Caco-2 (cell line): ENCODE results near the gene CELA2B. TPM values are rescaled to one million over a fixed set of nuclear protein-coding genes. Genes with fewer than 3 reads are reported as not detected.

Experiments
- BruUV-seq: library from RNA; stranded (reverse); fragments of 400-500 nt; replicated peaks from 2 replicates; lab custom pipeline; 2021; lab: Mats Ljungman, UMichigan
- CTCF ChIA-PET: fragments of 300-600 bp; sonication (Branson Sonifier 250); formaldehyde crosslinking; loops from one replicate; lab custom pipeline; 2022; ENCODE audit warnings: antibody characterized with exemption; lab: Charles Lee
- POLR2A ChIA-PET: fragments of 300-600 bp; sonication (Branson Sonifier 250); formaldehyde crosslinking; loops from one replicate; lab custom pipeline; 2022; ENCODE audit warnings: antibody characterized with exemption; lab: Charles Lee
- DNase-seq, 2 experiments: peaks; one replicate each; pipeline versions ENCODE4 v3.0.0 to v3.0.0-alpha.2; 2020 to 2022
- H3K27me3 ChIP-seq: replicated peaks from 2 replicates; pipeline ENCODE4 v1.6.0; 2011; ENCODE audit warnings: low read length; ENCODE audit not compliant: control insufficient read depth, insufficient read depth
- H3K36me3 ChIP-seq: 2 replicates; pipeline ENCODE4 v1.5.1; 2011; ENCODE audit warnings: low read length; ENCODE audit not compliant: control insufficient read depth, insufficient read depth
- H3K4me1 ChIP-seq: fragments of 250-450 bp; sonication (Bioruptor Pico); 2 replicates; pipeline ENCODE4 v1.5.1; 2020; ENCODE audit warnings: mild to moderate bottlenecking
- H3K4me3 ChIP-seq: 2 replicates; pipeline ENCODE4 v1.5.1; 2011; ENCODE audit warnings: low read depth, mild to moderate bottlenecking, control low read depth, low read length
- H3K9me3 ChIP-seq: fragments of 250-450 bp; sonication (Bioruptor Pico); 2 replicates; pipeline ENCODE4 v1.5.1; 2020; ENCODE audit warnings: mild to moderate bottlenecking, moderate library complexity
- H3K27ac Mint-ChIP-seq: one replicate; pipeline ENCODE4 v1.8.0; 2022; ENCODE audit warnings: mixed read lengths; ENCODE audit not compliant: unreplicated experiment
- H3K27me3 Mint-ChIP-seq: one replicate; pipeline ENCODE4 v1.8.0; 2022; ENCODE audit warnings: mixed read lengths; ENCODE audit not compliant: insufficient read depth, unreplicated experiment
- H3K36me3 Mint-ChIP-seq: one replicate; pipeline ENCODE4 v1.8.0; 2022; ENCODE audit warnings: mild to moderate bottlenecking, mixed read lengths; ENCODE audit not compliant: insufficient read depth, unreplicated experiment
- H3K4me1 Mint-ChIP-seq: one replicate; pipeline ENCODE4 v1.8.0; 2022; ENCODE audit warnings: low read depth, mixed read lengths; ENCODE audit not compliant: unreplicated experiment
- H3K4me3 Mint-ChIP-seq: one replicate; pipeline ENCODE4 v1.8.0; 2022; ENCODE audit warnings: mild to moderate bottlenecking, moderate library complexity, mixed read lengths; ENCODE audit not compliant: unreplicated experiment
- H3K9me3 Mint-ChIP-seq: one replicate; pipeline ENCODE4 v1.8.0; 2022; ENCODE audit warnings: mixed read lengths; ENCODE audit not compliant: unreplicated experiment
- intact Hi-C: fragments of 100-400 bp; cut with micrococcal nuclease; formaldehyde crosslinking; loops from one replicate; pipeline ENCODE4 v1.10.0; 2022; ENCODE audit not compliant: unreplicated experiment
- total RNA-seq: library from RNA; stranded (reverse); gene quantifications from 2 replicates; pipeline ENCODE4 v1.2.3, GENCODE V29; 2022
- TF ChIP-seq, protein P1 (sequence below), 2 experiments: fragments of 200-600 bp in 1 of 2; IDR thresholded peaks; 1 replicate in 1 of 2; 2 replicates in 1 of 2; pipeline versions ENCODE4 v1.5.1 to v1.8.0; 2011 to 2022; ENCODE audit warnings: antibody characterized with exemption in 1 of 2, control low read depth in 1 of 2, inconsistent platforms in 1 of 2, low read depth in 1 of 2, low read length in 1 of 2, mild to moderate bottlenecking in 1 of 2, moderate library complexity in 1 of 2; ENCODE audit not compliant: insufficient read depth in 1 of 2, severe bottlenecking in 1 of 2, unreplicated experiment in 1 of 2

Gene CELA2B
- total RNA-seq, 1 experiment from 2014 or later, result not detected

DNA sequence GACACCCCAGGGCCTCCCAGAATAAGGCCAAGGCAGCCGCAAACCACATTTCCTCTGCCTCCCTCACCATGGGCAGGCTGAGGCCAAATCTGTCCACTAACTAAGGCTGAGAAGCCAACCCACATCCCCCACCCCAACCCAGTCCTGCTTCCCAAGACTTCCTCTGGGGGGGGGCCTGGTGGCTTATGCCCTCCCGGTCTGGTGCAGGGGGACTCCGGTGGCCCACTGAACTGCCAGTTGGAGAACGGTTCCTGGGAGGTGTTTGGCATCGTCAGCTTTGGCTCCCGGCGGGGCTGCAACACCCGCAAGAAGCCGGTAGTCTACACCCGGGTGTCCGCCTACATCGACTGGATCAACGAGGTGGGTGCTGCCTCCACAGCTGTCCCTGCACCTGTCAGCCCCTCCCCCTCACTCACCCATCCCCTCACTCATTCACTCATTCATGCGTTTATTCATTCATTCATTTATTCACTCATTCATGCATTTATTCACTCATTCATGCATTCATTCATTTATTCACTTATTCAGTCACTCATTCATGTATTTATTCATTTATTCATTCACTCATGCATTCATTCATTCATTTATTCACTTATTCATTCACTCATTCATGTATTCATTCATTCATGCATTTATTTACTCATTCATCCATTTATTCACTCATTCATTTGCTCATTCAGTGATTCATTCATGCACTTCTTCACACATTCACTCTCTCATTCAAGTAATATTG, 30.3 kb upstream of the CELA2B start:
- Mint-ChIP-seq H3K4me1 (no peaks in the 10 kb centered on the region), H3K27me3 (no peaks in the 10 kb centered on the region), H3K36me3 (no peaks in the 10 kb centered on the region), H3K4me3 (no peak overlapping the region), H3K27ac (no peak overlapping the region), H3K9me3 (no peaks in the 10 kb centered on the region)
- no peak for DNase-seq
- no TSS peak for BruUV-seq
- Histone ChIP-seq H3K27me3 (no peaks in the 10 kb centered on the region; the same call in 1 of the 2 replicates), H3K4me3 (no peak overlapping the region), H3K4me1 (no peaks in the 10 kb centered on the region), H3K36me3 (no peaks in the 10 kb centered on the region), H3K9me3 (no peaks in the 10 kb centered on the region)
- ChIA-PET CTCF (no interaction called here), POLR2A (no interaction called here)
- intact Hi-C loops, result no loop called here
- TF ChIP-seq, protein P1, sequence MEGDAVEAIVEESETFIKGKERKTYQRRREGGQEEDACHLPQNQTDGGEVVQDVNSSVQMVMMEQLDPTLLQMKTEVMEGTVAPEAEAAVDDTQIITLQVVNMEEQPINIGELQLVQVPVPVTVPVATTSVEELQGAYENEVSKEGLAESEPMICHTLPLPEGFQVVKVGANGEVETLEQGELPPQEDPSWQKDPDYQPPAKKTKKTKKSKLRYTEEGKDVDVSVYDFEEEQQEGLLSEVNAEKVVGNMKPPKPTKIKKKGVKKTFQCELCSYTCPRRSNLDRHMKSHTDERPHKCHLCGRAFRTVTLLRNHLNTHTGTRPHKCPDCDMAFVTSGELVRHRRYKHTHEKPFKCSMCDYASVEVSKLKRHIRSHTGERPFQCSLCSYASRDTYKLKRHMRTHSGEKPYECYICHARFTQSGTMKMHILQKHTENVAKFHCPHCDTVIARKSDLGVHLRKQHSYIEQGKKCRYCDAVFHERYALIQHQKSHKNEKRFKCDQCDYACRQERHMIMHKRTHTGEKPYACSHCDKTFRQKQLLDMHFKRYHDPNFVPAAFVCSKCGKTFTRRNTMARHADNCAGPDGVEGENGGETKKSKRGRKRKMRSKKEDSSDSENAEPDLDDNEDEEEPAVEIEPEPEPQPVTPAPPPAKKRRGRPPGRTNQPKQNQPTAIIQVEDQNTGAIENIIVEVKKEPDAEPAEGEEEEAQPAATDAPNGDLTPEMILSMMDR (IDR thresholded peaks at IDR 0.05; ENCODE audit: insufficient read depth in 1 of 2, low read depth in 1 of 2, low read length in 1 of 2, severe bottlenecking in 1 of 2, unreplicated experiment in 1 of 2), result no peak

- BruUV-seq, result no TSS peak
- CTCF ChIA-PET, result no interaction called here
- Histone ChIP-seq H3K9me3 (no peaks in the 10 kb centered on the region), H3K36me3 (no peaks in the 10 kb centered on the region), H3K4me3 (no peak overlapping the region), H3K4me1 (no peaks in the 10 kb centered on the region), H3K27me3 (no peaks in the 10 kb centered on the region; the same call in 1 of the 2 replicates)
- POLR2A ChIA-PET, result no interaction called here
- intact Hi-C loops, result no loop called here
- Mint-ChIP-seq H3K4me1 (no peaks in the 10 kb centered on the region), H3K36me3 (no peaks in the 10 kb centered on the region), H3K27ac (no peak overlapping the region), H3K9me3 (no peaks in the 10 kb centered on the region), H3K27me3 (no peaks in the 10 kb centered on the region), H3K4me3 (no peak overlapping the region)
- no peak for DNase-seq
- TF ChIP-seq, protein P1 (IDR thresholded peaks at IDR 0.05; ENCODE audit: insufficient read depth in 1 of 2, low read depth in 1 of 2, low read length in 1 of 2, severe bottlenecking in 1 of 2, unreplicated experiment in 1 of 2), result no peak
Observed at GRCh38 chr1:15446212-15446611, 29.7 kb upstream of the CELA2B start.

GRCh38 chr1:15448877-15449462, 26.9 kb upstream of the CELA2B start:
- H3K27me3 Mint-ChIP-seq, result no peaks in the 10 kb centered on the region
- intact Hi-C loops, result no loop called here
- H3K4me3 ChIP-seq, result no peak overlapping the region
- CTCF ChIA-PET, result no interaction called here
- no peaks in the 10 kb centered on the region for H3K36me3 ChIP-seq
- no peaks in the 10 kb centered on the region for H3K4me1 Mint-ChIP-seq
- H3K4me3 Mint-ChIP-seq, result no peak overlapping the region
- no TSS peak for BruUV-seq
- H3K27ac Mint-ChIP-seq, result no peak overlapping the region
- H3K4me1 ChIP-seq, result no peaks in the 10 kb centered on the region
- POLR2A ChIA-PET, result no interaction called here
- H3K9me3 Mint-ChIP-seq, result no peaks in the 10 kb centered on the region
- no peaks in the 10 kb centered on the region; the same call in 1 of the 2 replicates for H3K27me3 ChIP-seq
- no peaks in the 10 kb centered on the region for H3K36me3 Mint-ChIP-seq
- no peak for DNase-seq
- TF ChIP-seq, protein P1 (IDR thresholded peaks at IDR 0.05; ENCODE audit: insufficient read depth in 1 of 2, low read depth in 1 of 2, low read length in 1 of 2, severe bottlenecking in 1 of 2, unreplicated experiment in 1 of 2), result no peak
- no peaks in the 10 kb centered on the region for H3K9me3 ChIP-seq
